ENCODE results near the gene ITPA.

- TF ChIP-seq CTCF (conservative IDR thresholded peaks at IDR 0.05; ENCODE audit: low read length) = no peak
- TF ChIP-seq EZH2phosphoT487 (IDR thresholded peaks at IDR 0.05; ENCODE audit: borderline replicate concordance) = no peak
Observed at GRCh38 chr20:3231889-3232588, 22.7 kb downstream of the ITPA start.

Measured in Loucy (cell line).